ENCODE results near the gene EIPR1.

Gene EIPR1

GRCh38 chr2:3377612-3378432 is at the start of gene EIPR1:
Gene EIPR1, minus strand, starts transcription at chr2:3377818. Its CDS starts 129 bp downstream, at chr2:3377689.
- Histone ChIP-seq H3K4me1 (ENCODE audit: control insufficient read depth in 1 of 2, insufficient read depth in 2 of 2, low read length in 2 of 2) (peaks cover 10 to 28% of the 10 kb centered on the region in 2 donors), H3K9me3 (ENCODE audit: control insufficient read depth in 1 of 2, low read length in 2 of 2) (no peaks in the 10 kb centered on the region), H3K27me3 (ENCODE audit: low read depth, low read length) (no peaks in the 10 kb centered on the region), H3K36me3 (ENCODE audit: control insufficient read depth in 1 of 2, insufficient read depth in 2 of 2, low read length in 2 of 2) (peaks cover 0 to 5% of the 10 kb centered on the region in 2 donors), H3K27ac (ENCODE audit: low read length) (peak within 1 kb of the TSS; percentile 81), H3K4me3 (ENCODE audit: low read depth in 1 of 2, low read length in 2 of 2) (peak within 1 kb of the TSS; percentile 89 to 94)

- Histone ChIP-seq H3K9me3 (ENCODE audit: control insufficient read depth in 1 of 2, low read length in 2 of 2) (no peaks in the 10 kb centered on the region), H3K4me3 (ENCODE audit: low read depth in 1 of 2, low read length in 2 of 2) (no peak overlapping the region), H3K36me3 (ENCODE audit: control insufficient read depth in 1 of 2, insufficient read depth in 2 of 2, low read length in 2 of 2) (peaks cover 45 to 67% of the 10 kb centered on the region in 2 donors), H3K4me1 (ENCODE audit: control insufficient read depth in 1 of 2, insufficient read depth in 2 of 2, low read length in 2 of 2) (no peaks in the 10 kb centered on the region), H3K27me3 (ENCODE audit: low read depth, low read length) (no peaks in the 10 kb centered on the region), H3K27ac (ENCODE audit: low read length) (no peak overlapping the region)
Measured at GRCh38 chr2:3427272-3427671, 49.7 kb upstream of the EIPR1 start.

DNA sequence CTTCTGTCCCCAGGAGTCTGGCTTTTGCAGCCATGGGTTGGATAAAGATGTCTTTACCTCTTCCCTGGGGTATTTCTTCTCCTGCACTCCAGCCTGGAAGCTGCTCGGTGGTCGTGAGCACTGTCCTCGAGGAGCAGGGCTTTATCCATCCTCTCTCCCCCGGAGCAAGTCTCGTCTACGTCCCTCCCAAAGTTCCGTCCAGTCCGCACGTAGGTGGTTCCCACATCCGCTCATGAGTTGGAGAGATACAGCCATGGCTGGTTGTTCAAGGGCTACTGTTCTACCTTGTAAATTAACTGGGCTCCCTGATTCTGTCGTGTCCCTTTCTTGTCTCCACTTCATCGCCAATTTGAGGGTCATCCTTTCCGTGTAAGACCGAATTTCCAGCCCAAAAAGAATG is 49.0 kb upstream of the EIPR1 start:
- Histone ChIP-seq H3K36me3 (ENCODE audit: control insufficient read depth in 1 of 2, insufficient read depth in 2 of 2, low read length in 2 of 2) (peaks cover 49 to 67% of the 10 kb centered on the region in 2 donors), H3K27me3 (ENCODE audit: low read depth, low read length) (no peaks in the 10 kb centered on the region), H3K27ac (ENCODE audit: low read length) (no peak overlapping the region), H3K4me1 (ENCODE audit: control insufficient read depth in 1 of 2, insufficient read depth in 2 of 2, low read length in 2 of 2) (no peaks in the 10 kb centered on the region), H3K9me3 (ENCODE audit: control insufficient read depth in 1 of 2, low read length in 2 of 2) (no peaks in the 10 kb centered on the region), H3K4me3 (ENCODE audit: low read depth in 1 of 2, low read length in 2 of 2) (no peak overlapping the region)

- Histone ChIP-seq H3K36me3 (ENCODE audit: control insufficient read depth in 1 of 2, insufficient read depth in 2 of 2, low read length in 2 of 2) (peaks cover 33 to 55% of the 10 kb centered on the region in 2 donors), H3K4me1 (ENCODE audit: control insufficient read depth in 1 of 2, insufficient read depth in 2 of 2, low read length in 2 of 2) (peaks cover 0 to 6% of the 10 kb centered on the region in 2 donors), H3K9me3 (ENCODE audit: control insufficient read depth in 1 of 2, low read length in 2 of 2) (no peaks in the 10 kb centered on the region), H3K27me3 (ENCODE audit: low read depth, low read length) (no peaks in the 10 kb centered on the region), H3K27ac (ENCODE audit: low read length) (no peak overlapping the region), H3K4me3 (ENCODE audit: low read depth in 1 of 2, low read length in 2 of 2) (no peak overlapping the region)
Measured at GRCh38 chr2:3424171-3424795, 46.7 kb upstream of the EIPR1 start.

- peaks cover 0 to 6% of the 10 kb centered on the region in 2 donors for H3K4me1 ChIP-seq (ENCODE audit: control insufficient read depth in 1 of 2, insufficient read depth in 2 of 2, low read length in 2 of 2)
- H3K4me3 ChIP-seq (ENCODE audit: low read depth in 1 of 2, low read length in 2 of 2), result no peak overlapping the region
- peaks cover 33 to 56% of the 10 kb centered on the region in 2 donors for H3K36me3 ChIP-seq (ENCODE audit: control insufficient read depth in 1 of 2, insufficient read depth in 2 of 2, low read length in 2 of 2)
- no peak overlapping the region for H3K27ac ChIP-seq (ENCODE audit: low read length)
- H3K9me3 ChIP-seq (ENCODE audit: control insufficient read depth in 1 of 2, low read length in 2 of 2), result no peaks in the 10 kb centered on the region
- H3K27me3 ChIP-seq (ENCODE audit: low read depth, low read length), result no peaks in the 10 kb centered on the region
Measured at GRCh38 chr2:3423492-3424170, 46.0 kb upstream of the EIPR1 start.

DNA sequence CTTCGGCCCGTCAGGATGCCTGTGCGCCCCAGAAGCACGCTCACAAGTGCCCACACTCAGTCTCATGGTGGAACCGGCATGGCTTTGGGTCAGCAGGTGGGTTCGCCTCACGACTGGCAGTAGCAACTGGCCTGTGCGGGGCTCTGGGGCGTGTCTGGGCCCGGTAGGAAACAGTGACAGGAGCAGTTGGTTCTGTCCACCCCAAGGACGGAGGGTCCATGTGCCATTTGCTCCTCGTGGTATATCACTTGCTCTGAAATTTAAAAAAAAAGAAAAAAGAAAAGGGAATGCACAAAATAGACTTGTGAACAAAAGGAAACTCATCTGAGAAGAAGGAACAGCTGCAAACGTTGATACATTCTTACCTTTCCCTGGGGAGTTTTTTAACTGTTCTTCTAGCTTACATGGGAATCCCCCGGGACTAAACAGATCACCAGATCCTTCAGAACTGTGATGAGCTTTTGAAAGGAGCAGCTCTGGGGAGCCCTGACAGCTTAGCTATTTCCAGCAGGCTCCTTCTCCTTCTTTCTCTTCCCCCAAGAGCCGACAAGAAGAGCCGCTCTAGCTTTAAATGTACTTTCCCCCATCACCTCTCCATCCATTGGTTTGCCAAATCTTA is 44.7 kb upstream of the EIPR1 start:
- H3K4me1 ChIP-seq (ENCODE audit: control insufficient read depth in 1 of 2, insufficient read depth in 2 of 2, low read length in 2 of 2), result peaks cover 0 to 6% of the 10 kb centered on the region in 2 donors
- no peak overlapping the region for H3K27ac ChIP-seq (ENCODE audit: low read length)
- no peaks in the 10 kb centered on the region for H3K9me3 ChIP-seq (ENCODE audit: control insufficient read depth in 1 of 2, low read length in 2 of 2)
- H3K36me3 ChIP-seq (ENCODE audit: control insufficient read depth in 1 of 2, insufficient read depth in 2 of 2, low read length in 2 of 2), result peaks cover 40 to 58% of the 10 kb centered on the region in 2 donors
- H3K4me3 ChIP-seq (ENCODE audit: low read depth in 1 of 2, low read length in 2 of 2), result no peak overlapping the region
- H3K27me3 ChIP-seq (ENCODE audit: low read depth, low read length), result no peaks in the 10 kb centered on the region

- Histone ChIP-seq H3K27ac (ENCODE audit: low read length) (no peak overlapping the region), H3K36me3 (ENCODE audit: control insufficient read depth in 1 of 2, insufficient read depth in 2 of 2, low read length in 2 of 2) (peaks cover 40 to 51% of the 10 kb centered on the region in 2 donors), H3K4me1 (ENCODE audit: control insufficient read depth in 1 of 2, insufficient read depth in 2 of 2, low read length in 2 of 2) (peaks cover 0 to 6% of the 10 kb centered on the region in 2 donors), H3K4me3 (ENCODE audit: low read depth in 1 of 2, low read length in 2 of 2) (no peak overlapping the region), H3K9me3 (ENCODE audit: control insufficient read depth in 1 of 2, low read length in 2 of 2) (no peaks in the 10 kb centered on the region), H3K27me3 (ENCODE audit: low read depth, low read length) (no peaks in the 10 kb centered on the region)
Measured at GRCh38 chr2:3421580-3421979, 44.0 kb upstream of the EIPR1 start.

GRCh38 chr2:3420769-3421397 is 43.3 kb upstream of the EIPR1 start:
- no peaks in the 10 kb centered on the region for H3K27me3 ChIP-seq (ENCODE audit: low read depth, low read length)
- H3K27ac ChIP-seq (ENCODE audit: low read length), result no peak overlapping the region
- H3K4me3 ChIP-seq (ENCODE audit: low read depth in 1 of 2, low read length in 2 of 2), result no peak overlapping the region
- H3K9me3 ChIP-seq (ENCODE audit: control insufficient read depth in 1 of 2, low read length in 2 of 2), result no peaks in the 10 kb centered on the region
- peaks cover 0 to 6% of the 10 kb centered on the region in 2 donors for H3K4me1 ChIP-seq (ENCODE audit: control insufficient read depth in 1 of 2, insufficient read depth in 2 of 2, low read length in 2 of 2)
- H3K36me3 ChIP-seq (ENCODE audit: control insufficient read depth in 1 of 2, insufficient read depth in 2 of 2, low read length in 2 of 2), result peaks cover 36 to 46% of the 10 kb centered on the region in 2 donors

DNA sequence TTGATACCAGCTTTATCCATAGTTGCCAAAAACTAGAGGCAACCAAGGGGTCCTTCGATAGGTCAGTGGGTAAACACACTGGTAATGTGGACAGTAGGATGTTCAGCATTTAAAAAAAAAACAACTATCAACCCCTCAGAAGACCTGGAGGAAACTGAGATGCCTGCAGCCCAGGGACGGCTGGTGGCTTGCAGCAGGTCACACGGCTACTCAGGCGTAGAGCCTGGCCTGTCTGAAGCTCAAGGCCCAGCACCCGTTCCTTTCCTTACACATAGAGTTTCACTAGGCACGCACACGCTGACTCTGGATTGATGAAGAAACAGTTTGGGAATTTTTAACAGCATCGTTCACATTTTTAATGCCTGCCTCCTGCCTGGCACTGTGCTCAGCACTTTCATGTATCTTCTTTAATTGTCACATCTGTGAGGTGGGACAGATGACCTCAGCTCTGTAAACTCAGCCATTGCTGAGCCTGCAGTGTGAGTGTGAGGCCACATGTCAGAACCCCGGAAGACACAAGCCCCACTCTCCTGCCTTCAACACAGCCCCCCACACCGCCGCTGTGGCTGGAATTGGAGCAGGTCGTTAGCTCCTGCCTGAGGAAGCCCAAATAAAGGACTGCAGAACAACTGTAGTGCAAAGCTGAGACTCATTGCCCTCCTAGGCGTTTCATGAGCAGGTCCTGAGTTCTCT is 42.6 kb upstream of the EIPR1 start:
- Histone ChIP-seq H3K36me3 (ENCODE audit: control insufficient read depth in 1 of 2, insufficient read depth in 2 of 2, low read length in 2 of 2) (peaks cover 32 to 42% of the 10 kb centered on the region in 2 donors), H3K27ac (ENCODE audit: low read length) (no peak overlapping the region), H3K9me3 (ENCODE audit: control insufficient read depth in 1 of 2, low read length in 2 of 2) (no peaks in the 10 kb centered on the region), H3K4me1 (ENCODE audit: control insufficient read depth in 1 of 2, insufficient read depth in 2 of 2, low read length in 2 of 2) (peaks cover 0 to 6% of the 10 kb centered on the region in 2 donors), H3K27me3 (ENCODE audit: low read depth, low read length) (no peaks in the 10 kb centered on the region), H3K4me3 (ENCODE audit: low read depth in 1 of 2, low read length in 2 of 2) (no peak overlapping the region)

- Histone ChIP-seq H3K36me3 (ENCODE audit: control insufficient read depth in 1 of 2, insufficient read depth in 2 of 2, low read length in 2 of 2) (peaks cover 30 to 42% of the 10 kb centered on the region in 2 donors), H3K9me3 (ENCODE audit: control insufficient read depth in 1 of 2, low read length in 2 of 2) (no peaks in the 10 kb centered on the region), H3K4me1 (ENCODE audit: control insufficient read depth in 1 of 2, insufficient read depth in 2 of 2, low read length in 2 of 2) (peaks cover 0 to 6% of the 10 kb centered on the region in 2 donors), H3K4me3 (ENCODE audit: low read depth in 1 of 2, low read length in 2 of 2) (no peak overlapping the region), H3K27ac (ENCODE audit: low read length) (no peak overlapping the region), H3K27me3 (ENCODE audit: low read depth, low read length) (no peaks in the 10 kb centered on the region)
Measured at GRCh38 chr2:3418766-3419404, 41.3 kb upstream of the EIPR1 start.
